ENCODE results near the gene TCAP.
A peak's percentile ranks its signal among the peaks of the same experiment; 100 is the strongest.

Gene TCAP, protein sequence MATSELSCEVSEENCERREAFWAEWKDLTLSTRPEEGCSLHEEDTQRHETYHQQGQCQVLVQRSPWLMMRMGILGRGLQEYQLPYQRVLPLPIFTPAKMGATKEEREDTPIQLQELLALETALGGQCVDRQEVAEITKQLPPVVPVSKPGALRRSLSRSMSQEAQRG

DNA sequence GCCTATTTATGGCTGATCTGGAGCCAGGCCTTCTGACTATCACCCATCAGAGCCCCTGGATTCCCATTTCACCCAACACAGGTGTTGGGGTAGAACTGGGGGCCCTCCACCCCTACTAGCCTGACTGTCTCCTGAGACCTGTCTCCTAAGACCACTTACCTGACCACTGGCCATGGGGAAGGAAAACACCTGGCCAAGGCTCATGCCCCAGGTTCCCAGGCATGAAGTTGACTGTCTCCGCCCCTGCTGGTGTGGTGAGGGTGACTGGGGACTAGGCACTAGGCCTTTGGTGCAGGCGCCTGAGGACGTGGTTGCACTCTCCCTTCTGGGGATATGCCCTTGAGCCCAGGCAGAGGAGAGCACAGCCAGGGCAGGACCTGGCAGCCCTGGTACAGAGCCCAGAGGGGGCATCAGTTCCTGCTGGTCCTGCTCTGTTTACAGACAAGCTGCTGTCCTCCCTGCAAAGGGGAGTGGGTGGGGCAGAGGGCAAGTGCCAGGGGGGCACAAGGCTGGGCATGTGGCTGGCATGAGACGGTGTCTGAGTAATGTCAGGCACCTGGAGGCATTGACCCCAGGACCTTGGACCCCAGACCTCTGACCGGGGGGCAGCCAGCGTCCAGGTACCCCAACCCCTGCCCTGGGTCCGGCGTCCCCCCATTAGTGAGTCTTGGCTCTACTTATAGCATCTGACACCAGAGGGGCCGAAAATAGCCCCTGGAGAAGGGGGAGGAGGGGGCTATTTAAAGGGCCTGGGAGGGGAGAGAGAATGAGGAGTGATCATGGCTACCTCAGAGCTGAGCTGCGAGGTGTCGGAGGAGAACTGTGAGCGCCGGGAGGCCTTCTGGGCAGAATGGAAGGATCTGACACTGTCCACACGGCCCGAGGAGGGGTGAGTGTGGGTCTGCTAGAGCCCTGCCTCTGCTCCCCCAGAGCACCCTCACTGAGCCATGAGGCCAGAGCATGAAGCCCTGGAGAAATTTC, at the start of gene TCAP:
TSS of gene TCAP (plus strand) at position 769 of the 981 bp plus-strand sequence. CDS start at position 780, 11 bp downstream.
- no peak for DNase-seq

DNA sequence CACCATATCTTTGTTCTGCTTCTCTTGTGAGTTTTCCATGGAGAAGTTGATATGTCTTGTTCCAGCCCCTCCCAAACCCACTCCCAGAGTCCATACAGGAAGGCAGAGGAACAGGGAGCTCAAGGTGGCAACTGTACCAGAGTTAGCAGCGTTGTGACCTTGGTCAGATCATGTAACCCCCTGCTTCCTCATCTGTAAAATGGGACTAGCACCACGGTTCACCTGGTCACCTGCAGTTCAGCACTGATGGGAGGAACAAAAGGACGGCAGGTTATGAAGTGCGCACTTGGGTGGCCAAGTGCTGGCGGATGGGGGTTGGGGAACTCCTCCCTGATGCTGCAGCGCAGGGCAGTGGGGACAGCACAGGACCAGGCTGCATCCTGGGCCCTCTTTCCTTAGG, 49.7 kb upstream of the TCAP start:
- DNase-seq, result no peak

DNA sequence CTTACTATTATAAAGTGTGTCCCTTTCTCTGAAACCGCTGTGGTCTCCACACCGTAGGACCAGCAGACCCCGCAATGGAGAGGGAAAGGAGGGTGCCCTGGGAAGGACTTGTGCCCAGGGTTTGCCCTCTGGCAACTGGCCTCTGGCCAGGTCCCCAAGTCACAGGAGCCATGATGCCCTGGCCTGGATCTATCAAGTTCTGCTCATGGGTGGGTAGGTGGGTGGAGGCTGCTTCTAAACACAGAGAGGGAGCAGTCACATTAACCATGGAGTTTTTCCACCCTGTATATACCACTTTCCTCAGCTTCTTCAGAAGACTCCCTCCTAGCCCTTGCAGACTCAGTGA, 48.1 kb upstream of the TCAP start:
- no peak for DNase-seq

DNA sequence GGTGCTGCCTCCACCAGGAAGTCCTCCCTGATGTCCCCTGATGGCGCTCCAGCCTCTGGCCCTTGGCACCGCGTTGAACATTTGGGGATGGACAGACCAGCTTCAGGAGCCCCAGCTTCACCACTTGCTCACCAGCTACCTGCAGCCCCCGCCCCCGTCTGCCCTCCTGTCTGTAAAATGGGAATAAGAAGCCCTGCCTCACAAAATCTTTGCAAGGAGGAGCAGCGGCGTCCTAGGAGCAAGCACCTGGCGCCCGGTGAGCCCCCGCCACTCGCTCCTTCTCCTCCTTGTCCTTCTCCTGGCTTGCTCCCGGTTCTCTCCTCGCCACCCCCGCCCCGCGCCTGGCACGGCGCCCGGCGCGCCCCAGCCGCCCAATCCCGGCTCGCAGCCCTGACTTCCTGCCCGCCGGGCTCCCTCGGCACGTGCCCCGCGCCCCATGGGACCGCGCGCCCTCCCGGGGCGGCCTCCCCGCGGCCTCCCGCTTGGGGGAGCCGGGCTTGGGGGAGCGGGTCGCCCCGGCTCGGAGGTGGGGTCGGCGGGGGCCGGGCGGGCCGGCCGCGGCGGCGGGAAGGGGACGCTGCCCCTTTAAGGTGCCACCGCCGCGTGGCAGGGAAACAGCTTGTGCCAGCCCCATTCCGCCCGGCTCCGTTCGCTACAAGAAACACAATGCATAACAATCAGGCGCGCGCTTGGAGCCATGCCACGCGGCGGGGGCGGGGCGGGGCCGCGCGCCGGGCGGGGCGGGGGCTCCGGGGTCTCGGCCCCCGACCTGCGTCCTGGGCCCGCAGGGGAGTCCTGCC, 47.5 kb upstream of the TCAP start:
- DNase-seq, result peak; percentile 49

DNA sequence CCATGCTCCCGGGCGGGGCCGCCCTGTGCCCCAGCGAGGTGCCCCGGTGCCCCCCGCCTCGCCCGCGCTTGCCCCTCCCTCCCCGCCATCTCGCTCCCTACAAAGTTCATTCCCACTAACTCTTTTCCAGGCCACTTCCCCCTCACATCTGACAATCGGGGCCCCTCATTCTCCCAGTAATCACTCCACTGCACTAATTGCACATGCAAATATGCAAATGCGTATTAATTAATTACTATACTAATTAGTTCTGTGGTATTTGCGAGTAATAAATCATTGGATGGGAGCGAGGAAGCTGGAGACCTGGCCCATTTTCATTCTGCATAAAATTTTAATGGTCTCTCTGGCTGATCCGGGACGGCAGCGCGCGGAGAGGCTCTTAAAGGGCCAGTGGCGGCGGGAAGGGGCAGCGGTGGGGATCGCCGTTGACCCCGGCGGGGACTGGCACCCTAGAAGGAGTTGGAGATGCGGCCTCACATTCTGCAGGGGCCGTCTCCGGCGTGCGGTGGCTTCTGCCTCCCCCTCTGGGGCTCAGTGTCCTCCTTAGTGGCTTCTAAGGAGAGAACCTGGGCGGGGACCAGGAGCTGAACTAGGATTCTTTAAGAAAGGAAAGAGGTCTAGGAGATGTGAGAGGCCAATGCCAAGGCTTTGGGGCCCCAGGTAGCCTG, 46.8 kb upstream of the TCAP start:
- no peak for DNase-seq

DNA sequence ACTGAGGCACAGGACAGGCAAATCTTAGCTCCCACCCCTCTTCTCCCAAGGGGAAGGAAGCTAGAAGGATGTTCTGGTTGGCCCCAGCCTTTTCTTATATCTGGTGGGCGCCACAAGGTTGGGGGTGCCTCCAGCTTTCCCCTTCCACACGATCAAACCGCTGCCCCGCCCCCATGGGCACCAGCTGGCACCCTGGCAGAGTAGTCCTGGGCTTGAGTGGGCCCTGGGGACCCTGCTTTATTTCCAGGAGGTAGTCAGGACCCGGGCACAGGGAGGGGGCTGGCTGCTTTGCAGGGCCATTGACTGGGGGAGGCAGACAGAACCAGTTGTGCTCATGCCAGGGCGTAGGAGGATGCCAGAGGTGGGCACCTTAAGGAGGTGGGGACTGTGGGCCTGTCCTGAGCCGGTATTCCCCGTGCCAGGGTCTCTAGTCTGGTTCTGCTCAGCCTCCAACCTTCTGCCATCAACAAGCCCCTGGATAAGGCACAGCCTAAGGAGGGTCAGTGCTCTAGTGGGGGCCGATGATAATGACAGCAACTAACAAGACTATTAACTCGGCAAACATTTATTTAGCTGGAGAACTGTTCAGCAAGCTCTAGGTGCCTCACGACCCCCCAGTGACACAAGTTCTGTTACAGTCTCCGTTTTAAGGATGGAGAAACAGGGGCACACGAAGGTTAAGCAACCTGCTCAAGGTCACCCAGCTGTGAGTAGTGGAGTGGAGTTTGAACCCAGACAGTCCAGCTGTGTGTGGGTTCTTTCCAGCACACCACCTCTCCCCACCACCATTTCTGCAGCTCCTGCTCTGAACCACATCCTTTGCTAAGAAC, 46.0 kb upstream of the TCAP start:
- DNase-seq, result no peak

DNA sequence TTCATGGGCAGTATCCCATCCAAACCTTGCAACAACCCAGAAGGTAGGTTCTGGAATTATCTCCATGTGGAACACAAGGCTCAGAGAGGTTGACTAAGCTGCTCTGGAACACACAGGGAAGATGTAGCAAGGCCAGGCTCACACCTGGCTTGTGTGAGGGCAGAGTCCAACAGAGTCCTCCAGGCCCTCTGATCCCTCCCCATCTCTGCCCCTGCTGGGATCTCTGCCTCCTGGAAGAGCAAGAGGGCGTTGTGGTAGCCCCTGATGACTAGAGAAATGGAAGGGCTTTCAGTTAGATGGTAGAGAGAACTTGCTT, 45.4 kb upstream of the TCAP start:
- no peak for DNase-seq

DNA sequence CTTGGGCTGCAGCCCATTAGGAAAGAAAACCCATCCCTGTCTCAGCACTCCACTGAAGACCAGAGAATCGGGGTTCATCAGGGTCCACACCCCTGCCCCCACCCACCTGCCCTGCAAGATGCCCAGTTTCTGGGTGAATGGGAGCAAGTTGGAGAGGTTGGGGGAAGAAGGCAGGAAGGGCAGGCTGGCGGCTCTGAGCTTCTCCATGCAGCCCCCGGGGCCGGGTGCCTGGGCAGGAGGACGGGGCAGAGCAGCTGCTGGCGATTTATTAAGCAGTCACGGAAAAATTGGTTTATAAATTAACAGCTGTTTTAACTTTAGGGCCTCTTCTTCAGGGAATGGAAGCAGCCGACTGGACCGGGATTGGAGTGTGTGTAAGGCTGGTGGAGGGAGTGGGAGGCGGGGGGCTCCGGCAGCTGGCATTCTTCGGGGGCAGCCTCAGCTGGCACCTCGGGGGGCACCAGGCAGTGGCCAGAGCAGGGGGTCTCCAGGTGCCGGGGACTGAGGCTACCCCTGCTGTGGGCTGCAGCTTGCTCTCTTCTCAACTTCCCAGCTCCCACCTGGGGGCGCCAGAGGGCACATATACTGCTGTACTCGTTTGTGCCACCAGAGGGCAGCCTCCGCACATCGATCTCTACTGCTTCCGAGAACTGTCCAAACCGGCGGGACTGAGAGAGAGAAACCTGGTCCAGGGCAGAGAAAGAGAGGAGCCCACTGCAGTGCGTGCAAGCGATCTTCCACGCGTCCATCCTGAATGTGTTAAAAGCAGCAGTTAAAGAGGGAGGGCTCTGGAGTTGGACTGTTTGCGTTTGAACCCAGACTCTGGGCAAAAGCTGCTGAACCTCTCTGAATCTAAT, 43.4 kb upstream of the TCAP start:
- peak; percentile 88 for DNase-seq

DNA sequence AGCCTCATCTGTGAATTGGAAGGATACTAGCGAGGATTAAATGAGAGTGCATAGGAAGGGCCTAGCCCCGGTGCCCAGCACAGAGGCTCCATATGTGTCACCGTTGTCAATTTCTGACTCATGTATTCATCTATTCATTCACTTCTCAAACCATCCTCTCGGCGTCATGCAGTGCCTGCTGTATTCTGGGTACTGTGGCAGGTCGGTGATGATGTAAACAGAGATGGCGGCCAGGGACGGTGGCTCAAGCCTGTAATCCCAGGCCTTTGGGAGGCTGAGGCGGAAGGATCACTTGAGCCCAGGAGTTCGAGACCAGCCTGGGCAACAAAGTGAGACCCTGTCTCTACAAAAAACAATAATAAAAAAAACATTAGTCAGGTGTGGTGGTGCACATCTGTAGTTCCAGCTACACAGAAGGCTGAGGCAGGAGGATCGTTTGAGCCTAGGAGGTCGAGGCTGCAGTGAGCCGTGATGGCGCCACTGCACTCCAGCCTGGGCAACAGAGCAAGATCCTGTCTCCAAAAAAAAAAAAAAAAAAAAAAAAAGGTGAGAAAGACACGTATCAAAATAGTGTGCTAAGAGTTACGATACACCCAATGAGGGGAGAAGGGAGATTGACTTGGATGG, 42.7 kb upstream of the TCAP start:
- no peak for DNase-seq

DNA sequence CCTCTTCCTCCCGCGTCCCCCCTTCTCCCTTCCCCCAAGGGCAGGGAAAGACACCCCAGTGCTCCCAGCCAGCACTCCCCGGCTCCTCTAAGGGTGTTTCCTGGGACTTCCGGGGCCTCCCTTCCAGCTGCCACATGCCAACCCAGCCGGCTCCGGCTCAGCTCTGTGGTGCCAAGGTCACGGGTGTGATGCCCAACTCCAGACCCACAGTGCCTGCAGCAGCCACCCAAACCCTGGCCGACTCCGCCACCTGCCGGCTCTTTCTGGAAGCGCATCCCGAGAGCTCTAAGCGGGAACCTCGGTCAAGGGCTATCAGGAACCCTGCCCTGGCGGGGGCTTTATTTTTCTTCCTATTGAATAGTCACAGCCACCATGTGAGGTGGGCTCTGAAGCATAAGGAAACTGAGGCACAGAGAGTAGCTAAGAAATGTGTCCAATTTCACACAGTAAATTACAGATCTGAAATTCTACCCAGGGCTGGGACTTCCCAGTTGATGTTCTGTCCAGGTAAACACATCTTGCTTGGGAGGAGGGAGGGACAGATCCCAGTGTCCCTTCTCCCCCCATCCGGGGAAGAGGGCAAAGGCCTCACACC, 41.7 kb upstream of the TCAP start:
- DNase-seq, result peak; percentile 87

DNA sequence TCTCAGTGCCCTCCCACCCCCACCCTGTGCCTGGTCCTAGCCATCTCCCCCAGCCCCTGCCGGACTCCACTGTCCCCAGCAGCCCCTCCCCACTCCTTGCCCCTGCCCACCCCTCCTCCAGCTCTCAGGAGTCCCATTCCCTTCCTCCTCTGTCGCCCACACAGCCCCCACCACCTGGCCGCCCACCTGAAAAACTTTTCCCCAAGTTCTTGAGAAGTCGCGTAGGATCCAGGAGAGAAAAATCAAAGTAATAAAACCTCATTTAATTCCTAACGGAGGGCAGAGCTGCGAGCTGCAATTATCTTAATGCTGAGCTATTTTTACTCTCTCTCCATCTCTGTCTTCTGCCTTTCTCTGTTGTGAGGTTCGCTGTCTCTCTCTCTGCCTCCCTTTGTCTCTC, 40.8 kb upstream of the TCAP start:
- no peak for DNase-seq

DNA sequence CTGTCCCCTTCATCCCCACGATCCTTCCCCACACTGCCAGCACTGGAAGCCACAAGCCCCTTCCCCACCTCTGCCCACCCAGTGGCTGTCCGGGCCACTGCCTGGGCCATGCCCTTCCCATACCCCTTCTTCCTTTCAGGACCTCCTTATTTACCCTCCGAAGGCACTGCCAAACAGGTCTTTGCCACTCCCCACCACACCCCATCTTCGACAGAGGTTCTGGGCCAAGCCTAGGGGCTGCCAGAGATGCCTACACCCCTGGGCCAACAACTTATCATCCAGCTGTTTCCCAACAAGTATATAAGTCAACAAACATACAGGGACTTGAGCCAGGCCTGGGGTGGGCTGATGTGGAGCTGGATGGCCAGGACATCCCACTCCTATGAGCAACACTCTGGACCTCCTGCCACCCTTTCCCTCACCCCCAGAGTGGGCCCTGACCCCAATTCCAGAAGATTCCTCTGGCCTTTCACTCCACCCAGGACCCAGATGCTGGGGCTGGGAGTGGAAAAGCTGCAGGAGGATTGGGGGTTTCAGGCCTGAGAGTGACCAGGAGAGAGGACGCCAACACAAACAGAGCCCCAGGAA, 39.9 kb upstream of the TCAP start:
- no peak for DNase-seq

DNA sequence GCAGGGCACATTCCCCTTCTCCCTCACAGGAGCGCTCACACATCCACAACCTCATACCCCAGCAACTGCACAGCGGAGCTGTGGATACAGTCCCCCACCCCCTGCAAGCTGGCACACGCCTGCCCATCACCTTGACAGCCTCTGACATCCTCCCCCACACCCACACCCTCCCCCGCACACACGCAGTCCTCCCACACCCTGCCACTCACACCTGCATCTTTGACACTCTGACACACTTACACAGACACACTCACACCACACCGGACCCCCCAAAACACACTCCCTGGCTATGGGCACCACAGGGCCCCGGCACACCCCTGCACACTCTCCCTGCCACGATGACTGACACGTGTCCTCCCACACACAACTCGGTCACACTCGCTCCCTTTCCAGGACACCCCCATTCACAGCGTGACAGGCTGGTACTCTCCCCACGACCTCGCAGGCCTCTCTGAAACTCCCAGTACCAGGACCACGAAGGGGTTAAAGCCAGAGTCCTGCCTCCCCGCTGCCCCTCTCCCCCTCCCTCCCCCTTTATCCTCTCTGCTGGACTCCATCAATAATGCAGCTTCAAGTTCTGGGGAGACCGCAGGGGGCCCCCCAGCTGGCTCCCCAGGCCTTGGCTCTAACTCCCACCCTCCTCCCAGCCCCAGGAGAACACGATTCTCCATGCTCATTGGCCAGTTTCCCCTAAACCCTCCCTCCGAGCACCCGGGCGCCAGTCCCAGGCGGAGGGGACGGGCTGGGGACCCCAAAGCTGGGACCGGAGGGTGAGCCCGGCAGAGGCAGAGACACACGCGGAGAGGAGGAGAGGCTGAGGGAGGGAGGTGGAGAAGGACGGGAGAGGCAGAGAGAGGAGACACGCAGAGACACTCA, 38.7 kb upstream of the TCAP start, which contains the start of gene PPP1R1B:
TSS of gene PPP1R1B (plus strand) at position 782 of the 876 bp plus-strand sequence. CDS start 441 bp downstream, outside the sequence.
- no peak for DNase-seq

DNA sequence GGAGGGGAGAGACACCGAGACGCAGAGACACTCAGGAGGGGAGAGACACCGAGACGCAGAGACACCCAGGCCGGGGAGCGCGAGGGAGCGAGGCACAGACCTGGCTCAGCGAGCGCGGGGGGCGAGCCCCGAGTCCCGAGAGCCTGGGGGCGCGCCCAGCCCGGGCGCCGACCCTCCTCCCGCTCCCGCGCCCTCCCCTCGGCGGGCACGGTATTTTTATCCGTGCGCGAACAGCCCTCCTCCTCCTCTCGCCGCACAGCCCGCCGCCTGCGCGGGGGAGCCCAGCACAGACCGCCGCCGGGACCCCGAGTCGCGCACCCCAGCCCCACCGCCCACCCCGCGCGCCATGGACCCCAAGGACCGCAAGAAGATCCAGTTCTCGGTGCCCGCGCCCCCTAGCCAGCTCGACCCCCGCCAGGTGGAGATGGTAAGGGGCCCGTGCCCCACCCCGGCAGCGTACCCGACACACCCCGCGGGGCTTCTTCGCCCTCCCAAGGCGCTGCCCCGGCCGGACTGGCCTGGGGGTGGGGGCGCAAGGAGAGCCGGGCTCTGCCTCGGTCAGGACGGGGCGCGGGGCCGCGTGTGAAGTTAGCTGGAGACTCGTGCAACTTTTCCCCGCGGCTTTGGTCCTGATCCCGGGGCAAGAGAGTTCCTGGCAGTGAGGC, 38.0 kb upstream of the TCAP start:
- DNase-seq, result no peak

DNA sequence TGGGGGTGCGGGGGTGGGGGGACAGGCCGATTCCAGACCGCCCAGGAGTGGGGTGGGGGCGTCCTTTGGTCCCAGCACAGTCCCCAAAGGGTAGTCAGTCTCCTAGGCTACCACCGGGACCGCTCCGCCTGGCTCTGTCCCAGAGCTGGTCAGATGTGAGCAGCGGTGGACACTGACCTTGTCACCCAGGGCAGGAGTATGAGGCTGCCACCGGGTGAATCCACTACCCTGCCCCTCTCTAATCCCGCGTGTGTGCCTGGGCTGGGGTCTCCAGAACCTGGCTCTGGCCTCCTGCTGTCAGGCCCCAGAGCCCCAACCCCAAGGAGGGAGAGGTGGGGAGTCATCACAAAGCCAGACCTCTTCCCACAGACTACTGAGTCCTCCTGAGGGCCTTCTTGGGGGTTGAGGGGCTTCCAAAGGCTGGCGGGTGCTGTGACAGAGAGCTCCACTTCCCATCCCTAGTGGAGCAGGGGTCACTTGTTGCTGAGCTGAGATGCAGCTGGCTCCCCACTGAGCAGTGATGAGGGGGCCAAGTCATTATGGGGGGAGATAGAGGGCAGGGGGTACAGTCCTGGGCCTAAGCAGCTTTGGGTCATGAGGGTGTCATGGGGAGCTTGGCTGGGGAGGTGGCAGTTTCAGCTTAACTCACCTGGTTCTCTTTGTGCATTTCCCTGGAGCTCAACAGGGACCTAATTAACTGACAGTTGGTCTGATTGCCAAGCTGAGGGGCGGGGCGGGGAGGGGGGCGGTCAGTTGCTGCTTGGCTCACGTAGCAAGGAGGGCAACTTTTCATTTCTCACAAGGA, 37.2 kb upstream of the TCAP start:
- no peak for DNase-seq

DNA sequence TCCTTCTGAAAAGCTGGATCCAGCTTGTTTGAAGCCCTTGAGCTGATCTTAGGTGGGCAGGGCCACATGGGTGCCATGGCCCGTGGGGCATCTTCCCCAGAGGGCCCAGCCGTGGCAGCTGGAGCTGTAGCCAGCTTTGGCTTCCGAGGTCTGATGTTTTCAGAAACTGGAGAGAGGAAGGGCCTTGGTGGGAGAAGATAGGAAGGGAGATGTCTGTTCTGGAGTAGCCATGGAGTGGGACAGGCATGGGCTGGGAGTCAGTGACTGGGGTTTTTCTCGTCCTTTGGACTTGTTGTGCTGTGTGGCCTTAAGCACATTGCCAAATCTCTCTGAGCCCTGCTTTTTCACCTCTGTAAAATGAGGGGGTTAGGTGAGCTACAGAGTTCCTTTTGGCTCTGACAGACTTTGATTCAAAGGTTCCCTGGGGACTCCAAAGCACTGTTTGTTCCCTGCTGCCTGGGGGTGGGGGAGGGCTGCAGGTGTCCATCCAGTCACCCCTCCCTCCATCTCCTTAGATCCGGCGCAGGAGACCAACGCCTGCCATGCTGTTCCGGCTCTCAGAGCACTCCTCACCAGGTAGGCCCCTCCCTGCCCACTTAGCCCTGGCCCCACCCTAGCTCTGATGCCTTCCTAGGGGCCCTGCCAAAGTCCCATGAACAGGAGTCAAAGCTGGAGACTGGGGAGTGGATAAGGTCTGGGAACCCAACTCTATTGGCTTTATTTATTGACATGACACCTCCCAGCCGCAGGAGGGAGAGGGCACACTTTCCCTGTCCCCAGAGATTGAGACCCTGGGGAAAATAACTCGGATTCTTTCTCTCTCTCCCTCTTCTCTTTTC, 36.3 kb upstream of the TCAP start:
- DNase-seq, result no peak

Measured in activated CD4-positive, alpha-beta T cell treated with anti-CD3 and anti-CD28 coated beads, Interleukin-2, amount 50 U/mL, for 1 hour (primary cell).